Small intestine (tissue), 7 donors: Measurements from ENCODE around the gene THAP10. TPM values are rescaled to one million over a fixed set of nuclear protein-coding genes. Genes with fewer than 3 reads are reported as not detected.
"Not testable (repeated sequence)": the region's sequence is repeated elsewhere in the genome, so short reads cannot be mapped to it uniquely, and the experiment has no call there.

ENCODE experiments used
- DNase-seq, 2 donors: peaks; one replicate each; pipeline versions ENCODE4 v3.0.0 to v3.0.0-alpha.2; 2013
- FAIRE-seq: peaks from 2 replicates; lab custom pipeline; 2012; peaks lifted over from hg19 to GRCh38; lab: Jason Lieb, UNC
- H3K27ac ChIP-seq, 3 donors: one replicate each; pipeline ENCODE4 v1.5.1; 2013; ENCODE audit warnings: low read length in 2 of 3, mild to moderate bottlenecking in 2 of 3, control low read depth in 1 of 3, inconsistent platforms in 1 of 3, low read depth in 1 of 3, moderate library complexity in 1 of 3
- H3K27me3 ChIP-seq, 3 donors: one replicate each; pipeline ENCODE4 v1.6.1; 2013; ENCODE audit warnings: low read length in 3 of 3, inconsistent platforms in 1 of 3; ENCODE audit not compliant: control insufficient read depth in 3 of 3, insufficient read depth in 3 of 3
- H3K36me3 ChIP-seq, 3 donors: one replicate each; pipeline ENCODE4 v1.6.1; 2013; ENCODE audit warnings: low read length in 3 of 3, inconsistent platforms in 1 of 3, low read depth in 1 of 3, mild to moderate bottlenecking in 1 of 3, moderate library complexity in 1 of 3; ENCODE audit not compliant: control insufficient read depth in 3 of 3, insufficient read depth in 2 of 3
- H3K4me1 ChIP-seq, 3 donors: one replicate each; pipeline ENCODE4 v1.6.1; 2013; ENCODE audit warnings: low read length in 2 of 3, inconsistent platforms in 1 of 3, low read depth in 1 of 3, mild to moderate bottlenecking in 1 of 3, moderate library complexity in 1 of 3; ENCODE audit not compliant: control insufficient read depth in 3 of 3, insufficient read depth in 2 of 3
- H3K4me3 ChIP-seq, 3 donors: one replicate each; pipeline ENCODE4 v1.5.1; 2013; ENCODE audit warnings: low read length in 3 of 3, control low read depth in 1 of 3, inconsistent platforms in 1 of 3, low read depth in 1 of 3, mild to moderate bottlenecking in 1 of 3, moderate library complexity in 1 of 3
- H3K9me3 ChIP-seq, 2 donors: one replicate each; pipeline ENCODE4 v1.6.1; 2013; ENCODE audit warnings: low read depth in 1 of 2, low read length in 1 of 2; ENCODE audit not compliant: control insufficient read depth in 2 of 2, insufficient read depth in 1 of 2
- WGBS, 3 donors: extraction: QIAGEN DNeasy Blood & Tissue Kit; methylation state at CpG; one replicate each; pipeline ENCODE4 v1.1.7; 2013; 5-methylcytosine and 5-hydroxymethylcytosine counted together
- polyA plus RNA-seq, 4 donors: library from polyadenylated mRNA; stranded (reverse) in 3 of 4; unstranded in 1 of 4; fragments of 200-250 nt in 3 of 4; fragments of 120-200 nt in 1 of 4; gene quantifications; one replicate each; pipeline versions ENCODE4 v1.2.1 to v1.2.3, GENCODE V29; 2013
- donor health status: healthy with polysubstance abuse.
- donor health status: control.
- donor health status: control.
- donor health status: Bipolar disorder and iron deficiency.
- donor health status: healthy.

The THAP10 gene
- polyA plus RNA-seq, 4 donors, result 0.89 to 2.5 (median 1.8) TPM

DNA sequence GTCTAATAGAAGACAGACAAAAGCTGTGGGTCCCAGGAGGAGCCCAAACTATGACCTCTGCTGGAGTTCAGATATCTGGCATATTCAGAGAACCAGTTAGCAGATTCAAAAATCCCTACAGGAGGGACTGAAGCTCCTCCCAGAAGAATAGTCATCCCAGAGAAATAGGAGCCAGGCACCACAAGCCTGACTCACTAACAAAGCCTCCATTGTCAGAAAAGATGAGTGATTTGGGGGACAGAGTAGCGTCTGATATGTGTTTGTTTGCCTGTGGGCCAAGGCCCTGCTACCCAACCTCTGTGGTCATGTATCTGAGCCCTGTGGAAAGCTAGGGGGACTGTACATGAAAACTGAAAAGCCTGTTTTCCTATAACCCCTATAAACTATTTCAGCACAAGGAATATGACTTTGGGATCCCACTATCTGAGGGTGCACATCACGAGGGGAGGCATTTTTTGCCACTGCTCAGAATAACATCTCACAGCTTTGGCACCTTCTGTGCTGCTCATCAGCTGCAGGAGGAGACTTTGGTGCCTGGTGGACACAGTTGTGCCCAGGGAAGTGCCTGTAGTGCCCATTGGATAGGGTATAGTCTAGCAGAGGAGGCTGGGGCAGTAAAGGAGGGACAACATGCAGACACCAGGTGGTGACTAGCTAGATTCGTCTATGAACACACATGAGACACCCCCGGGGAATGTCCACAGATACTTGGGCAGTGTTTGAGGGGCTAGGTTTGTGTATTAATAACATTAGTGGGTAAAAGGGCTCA lies 28.6 kb downstream of the THAP10 start:
- 59 to 80% (median 60%) methylated on average over 4 of the region's 4 CpGs for WGBS, 3 donors
- FAIRE-seq (no peak), DNase-seq (no peak)
- Histone ChIP-seq H3K4me3 (no peak overlapping the region), H3K4me1 (no peaks in the 10 kb centered on the region), H3K27me3 (no peaks in the 10 kb centered on the region), H3K36me3 (no peaks in the 10 kb centered on the region), H3K27ac (no peak overlapping the region), H3K9me3 (no peaks in the 10 kb centered on the region)

DNA sequence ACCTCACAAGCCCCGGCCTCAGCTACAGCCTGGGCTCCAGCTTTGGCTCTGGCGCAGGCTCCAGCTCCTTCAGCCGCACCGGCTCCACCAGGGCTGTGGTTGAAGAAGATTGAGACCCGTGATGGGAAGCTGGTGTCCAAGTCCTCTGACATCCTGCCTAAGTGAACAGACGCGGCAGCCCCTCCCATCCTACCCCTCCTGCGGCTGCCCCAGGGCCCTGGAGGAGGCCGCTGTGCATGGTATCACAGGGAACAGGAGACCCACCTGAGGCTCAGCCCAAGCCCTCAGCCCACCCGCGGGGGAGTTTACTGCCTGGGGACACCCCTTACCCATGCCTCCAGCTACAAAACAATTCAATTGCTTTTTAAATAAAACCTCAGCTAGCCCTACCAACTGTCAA lies 32.2 kb downstream of the THAP10 start:
- 82 to 93% (median 87%) methylated on average over 11 of the region's 11 CpGs for WGBS, 3 donors
- DNase-seq (no peak), FAIRE-seq (no peak)
- Histone ChIP-seq H3K4me3 (no peak overlapping the region), H3K36me3 (no peaks in the 10 kb centered on the region), H3K9me3 (no peaks in the 10 kb centered on the region), H3K27me3 (peaks cover 0 to 5% (median 0%) of the 10 kb centered on the region in 3 donors), H3K27ac (no peak overlapping the region), H3K4me1 (no peaks in the 10 kb centered on the region)

DNA sequence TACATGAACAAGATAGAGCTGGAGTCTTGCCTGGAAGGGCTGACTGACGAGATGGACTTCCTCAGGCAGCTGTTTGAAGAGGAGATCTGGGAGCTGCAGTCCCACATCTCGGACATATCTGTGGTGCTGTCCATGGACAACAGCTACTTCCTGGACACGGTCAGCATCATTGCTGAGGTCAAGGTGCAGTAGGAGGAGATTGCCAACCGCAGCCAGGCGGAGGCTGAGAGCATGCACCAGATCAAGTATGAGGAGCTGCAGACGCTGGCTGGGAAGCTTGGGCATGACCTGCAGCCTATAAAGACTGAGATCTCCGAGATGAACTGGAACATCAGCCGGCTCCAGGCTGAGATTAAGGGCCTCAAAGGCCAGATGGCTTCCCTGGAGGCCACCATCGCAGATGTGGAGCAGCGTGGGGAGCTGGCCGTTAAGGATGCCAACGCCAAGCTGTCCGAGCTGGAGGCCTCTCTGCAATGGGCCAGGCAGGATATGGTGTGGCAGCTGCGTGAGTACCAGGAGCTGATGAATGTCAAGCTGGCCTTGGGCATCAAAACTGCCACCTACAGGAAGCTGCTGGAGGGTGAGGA lies 32.8 kb downstream of the THAP10 start:
- DNase-seq (no peak), FAIRE-seq (no peak)
- WGBS, 3 donors, result 81 to 84% (median 82%) methylated on average over 14 of the region's 14 CpGs
- Histone ChIP-seq H3K27ac (no peak overlapping the region), H3K9me3 (no peaks in the 10 kb centered on the region), H3K27me3 (peaks cover 0 to 6% (median 0%) of the 10 kb centered on the region in 3 donors), H3K4me1 (peaks cover 0 to 2% (median 0%) of the 10 kb centered on the region in 3 donors), H3K4me3 (no peak overlapping the region), H3K36me3 (no peaks in the 10 kb centered on the region)

DNA sequence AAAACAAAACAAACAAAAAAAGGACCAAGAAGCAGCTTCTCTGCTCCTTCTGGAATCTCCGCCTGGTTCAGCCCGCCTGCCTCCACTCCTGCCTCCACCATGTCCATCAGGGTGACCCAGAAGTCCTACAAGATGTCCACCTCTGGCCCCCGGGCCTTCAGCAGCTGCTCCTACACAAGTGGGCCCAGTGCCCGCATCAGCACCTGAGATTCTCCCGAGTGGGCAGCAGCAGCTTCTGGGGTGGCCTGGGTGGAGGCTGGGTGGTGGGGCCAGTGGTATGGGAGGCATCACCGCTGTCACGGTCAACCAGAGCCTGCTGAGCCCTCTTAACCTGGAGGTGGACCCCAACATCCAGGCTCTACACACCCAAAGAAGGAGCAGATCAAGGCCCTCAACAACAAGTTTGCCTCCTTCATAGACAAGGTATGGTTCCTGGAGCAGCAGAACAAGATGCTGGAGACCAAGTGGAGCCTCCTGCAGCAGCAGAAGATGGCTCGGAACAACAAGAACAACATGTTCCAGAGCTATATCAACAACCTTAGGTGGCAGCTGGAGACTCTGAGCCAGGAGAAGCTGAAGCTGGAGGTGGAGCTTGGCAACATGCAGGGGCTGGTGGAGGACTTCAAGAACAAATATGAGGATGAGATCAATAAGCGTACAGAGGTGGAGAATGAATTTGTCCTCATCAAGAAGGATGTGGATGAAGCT lies 33.5 kb downstream of the THAP10 start:
- not testable (repeated sequence) for H3K4me1 ChIP-seq, H3K27me3 ChIP-seq, H3K27ac ChIP-seq, H3K9me3 ChIP-seq, FAIRE-seq, H3K4me3 ChIP-seq, H3K36me3 ChIP-seq, DNase-seq
- 89 to 95% (median 89%) methylated on average over 9 of the region's 9 CpGs for WGBS, 3 donors

DNA sequence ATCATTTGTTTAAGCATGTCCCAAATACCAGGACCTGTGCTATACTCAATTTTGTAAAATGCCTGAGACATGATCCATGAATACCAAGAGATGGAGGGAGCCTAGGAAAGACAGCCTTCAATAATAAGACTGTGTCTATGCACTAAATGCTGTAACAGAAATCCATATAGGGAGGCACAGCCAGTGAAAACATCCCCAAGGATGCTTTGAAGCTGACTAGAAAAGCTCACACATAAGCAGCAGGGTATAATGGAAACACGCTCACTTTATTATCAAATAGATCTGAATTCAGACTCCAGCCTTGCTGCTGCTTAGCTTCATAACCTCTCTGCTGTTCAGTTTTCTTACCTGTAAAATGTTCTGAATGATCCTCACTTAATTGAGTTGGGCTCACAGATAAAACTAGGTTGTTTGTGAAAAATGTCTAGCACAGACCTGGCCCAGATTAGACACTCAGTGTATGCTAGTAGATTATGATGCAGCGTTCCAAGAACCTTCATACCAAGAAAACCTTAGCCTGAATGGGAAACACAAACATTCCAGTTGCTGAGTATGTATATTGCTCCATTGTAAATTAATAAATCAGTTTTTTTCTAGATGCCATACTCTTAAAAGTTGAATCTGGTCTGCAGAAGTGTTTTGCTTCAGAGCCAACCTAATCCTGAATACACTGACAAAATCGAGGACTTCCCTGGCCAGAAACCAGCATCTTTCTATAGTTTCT lies 34.5 kb downstream of the THAP10 start:
- 71 to 79% (median 75%) methylated on average over 3 of the region's 3 CpGs for WGBS, 3 donors
- no peaks in the 10 kb centered on the region for H3K9me3 ChIP-seq
- DNase-seq (no peak), FAIRE-seq (no peak)
- H3K4me1 ChIP-seq, result peaks cover 0 to 6% (median 4%) of the 10 kb centered on the region in 3 donors
- H3K36me3 ChIP-seq, result no peaks in the 10 kb centered on the region
- peaks cover 4 to 18% (median 7%) of the 10 kb centered on the region in 3 donors for H3K27me3 ChIP-seq
- H3K4me3 ChIP-seq, result no peak overlapping the region
- H3K27ac ChIP-seq, result no peak overlapping the region

DNA sequence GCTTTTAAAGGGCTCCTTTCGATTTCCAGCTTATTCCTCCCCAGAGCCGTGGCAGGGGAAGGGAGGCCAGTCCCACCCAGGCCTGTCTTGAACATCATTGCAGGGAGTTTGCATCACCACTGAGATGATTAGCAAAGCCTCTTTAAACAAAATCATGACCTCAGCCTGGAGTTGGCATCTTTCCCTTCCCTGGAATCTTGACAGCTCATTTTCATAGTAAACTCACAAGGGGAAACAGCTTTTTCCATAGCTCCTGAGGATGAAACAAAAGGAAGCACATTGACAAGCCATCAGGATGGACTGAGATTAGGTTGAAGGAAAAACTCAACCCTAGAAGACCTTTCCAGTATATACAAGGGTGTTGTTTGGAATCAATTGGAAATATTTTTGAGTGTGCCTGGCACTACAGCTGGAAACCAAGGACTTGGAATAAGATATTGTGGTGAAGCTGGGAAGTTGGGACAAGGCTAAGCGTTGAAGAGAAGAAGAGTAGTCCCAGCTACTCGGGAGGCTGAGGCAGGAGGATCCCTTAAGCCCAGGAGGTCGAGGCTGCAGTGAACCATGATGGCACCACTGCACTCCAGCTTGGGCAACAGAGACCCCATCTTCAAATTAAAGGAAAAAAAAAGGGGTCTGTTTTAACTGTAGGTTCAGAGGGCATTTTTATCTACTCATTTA lies 35.2 kb downstream of the THAP10 start:
- WGBS, 3 donors, result 48 to 69% (median 63%) methylated on average over 5 of the region's 5 CpGs
- Histone ChIP-seq H3K27ac (peak overlapping the region in 1 of 3 donors; percentile 46), H3K36me3 (no peaks in the 10 kb centered on the region), H3K9me3 (no peaks in the 10 kb centered on the region), H3K4me1 (peaks cover 0 to 6% (median 4%) of the 10 kb centered on the region in 3 donors), H3K4me3 (no peak overlapping the region), H3K27me3 (peaks cover 4 to 21% (median 7%) of the 10 kb centered on the region in 3 donors)
- peak in 1 of 2 donors; percentile 41 for DNase-seq
- FAIRE-seq, result no peak

DNA sequence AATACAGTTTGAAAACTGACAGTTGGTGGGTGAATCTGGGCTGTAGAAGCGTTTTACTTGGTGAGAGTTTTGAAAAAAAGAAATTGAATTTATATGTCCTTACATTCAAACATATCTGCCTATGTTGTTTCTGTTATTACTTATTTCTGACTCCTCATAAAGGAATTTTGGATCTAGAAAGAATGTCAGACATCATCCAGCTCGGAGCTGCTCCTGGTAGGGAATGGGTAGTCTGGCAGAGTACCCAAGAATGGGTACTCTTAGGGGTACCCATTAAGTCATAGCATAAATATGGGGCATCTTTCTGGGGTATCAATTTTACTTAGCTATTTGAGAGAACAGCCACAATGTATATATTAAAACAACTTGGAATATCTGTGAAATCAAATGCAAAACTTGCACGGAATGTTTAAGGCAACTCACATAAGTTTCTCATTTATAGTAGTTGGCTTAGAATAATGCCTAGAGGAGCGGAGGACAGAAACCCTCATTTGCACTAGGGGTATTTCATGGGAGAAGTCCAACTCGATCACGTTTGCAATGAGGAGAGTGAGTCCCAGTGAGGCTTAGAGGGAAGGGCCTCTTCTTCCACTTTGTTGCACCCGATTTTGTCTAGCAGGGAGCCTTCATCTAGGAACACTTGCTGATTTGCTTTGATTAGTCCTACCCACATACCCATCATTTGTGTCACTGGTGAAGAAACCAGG lies 35.9 kb downstream of the THAP10 start:
- Histone ChIP-seq H3K4me3 (no peak overlapping the region), H3K9me3 (no peaks in the 10 kb centered on the region), H3K4me1 (peaks cover 0 to 6% (median 4%) of the 10 kb centered on the region in 3 donors), H3K27me3 (peaks cover 4 to 25% (median 12%) of the 10 kb centered on the region in 3 donors), H3K27ac (peak overlapping the region in 1 of 3 donors; percentile 69), H3K36me3 (no peaks in the 10 kb centered on the region)
- FAIRE-seq (no peak), DNase-seq (no peak)
- WGBS, 3 donors, result 67 to 79% (median 69%) methylated on average over 7 of the region's 7 CpGs
